DMS114 treated with DMSO at 0.1 percent for 48 hours (cell line): ENCODE data around the gene MRPS26.
"Not testable (repeated sequence)": the region's sequence is repeated elsewhere in the genome, so short reads cannot be mapped to it uniquely, and the experiment has no call there.

Experiments
- DNase-seq: peaks from one replicate; lab custom pipeline; 2025; ENCODE audit not compliant: unreplicated experiment; lab: John Stamatoyannopoulos, UW

Gene MRPS26

GRCh38 chr20:3041854-3042409 is 3.9 kb upstream of the MRPS26 start:
- DNase-seq: no peak

GRCh38 chr20:3042625-3043024 is 3.2 kb upstream of the MRPS26 start:
- no peak for DNase-seq

DNA sequence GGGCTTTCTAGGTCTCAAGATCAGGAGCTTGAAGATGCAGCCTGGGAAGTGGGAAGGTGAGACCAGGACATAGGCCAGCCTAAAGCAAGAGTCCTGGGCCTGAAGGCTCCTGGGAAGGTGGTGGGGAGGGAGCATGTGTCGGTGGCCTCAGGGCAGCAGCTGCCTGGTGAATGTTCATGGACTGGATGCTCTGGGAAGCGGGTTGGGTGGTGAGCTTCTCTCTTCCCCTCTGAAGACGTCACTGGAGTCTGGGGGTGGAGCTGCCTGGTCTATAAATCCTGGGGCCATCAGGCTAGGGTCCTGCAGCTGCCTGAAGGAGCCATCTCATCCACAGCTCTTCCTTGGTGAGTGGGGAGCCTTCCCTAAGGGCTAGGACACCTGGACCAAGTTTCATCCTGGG is 2.5 kb upstream of the MRPS26 start, which contains the start of gene GNRH2:
Gene GNRH2 (plus strand): TSS at position 301 of the 400 bp plus-strand sequence. CDS start 793 bp downstream, outside the sequence.
- no peak for DNase-seq

GRCh38 chr20:3044336-3044965 is 1.4 kb upstream of the MRPS26 start:
- no peak for DNase-seq

GRCh38 chr20:3045042-3045815 is 623 bp upstream of the MRPS26 start:
- peak; percentile 48 for DNase-seq

GRCh38 chr20:3046677-3047462 is 1.0 kb downstream of the MRPS26 start:
- no peak for DNase-seq

DNA sequence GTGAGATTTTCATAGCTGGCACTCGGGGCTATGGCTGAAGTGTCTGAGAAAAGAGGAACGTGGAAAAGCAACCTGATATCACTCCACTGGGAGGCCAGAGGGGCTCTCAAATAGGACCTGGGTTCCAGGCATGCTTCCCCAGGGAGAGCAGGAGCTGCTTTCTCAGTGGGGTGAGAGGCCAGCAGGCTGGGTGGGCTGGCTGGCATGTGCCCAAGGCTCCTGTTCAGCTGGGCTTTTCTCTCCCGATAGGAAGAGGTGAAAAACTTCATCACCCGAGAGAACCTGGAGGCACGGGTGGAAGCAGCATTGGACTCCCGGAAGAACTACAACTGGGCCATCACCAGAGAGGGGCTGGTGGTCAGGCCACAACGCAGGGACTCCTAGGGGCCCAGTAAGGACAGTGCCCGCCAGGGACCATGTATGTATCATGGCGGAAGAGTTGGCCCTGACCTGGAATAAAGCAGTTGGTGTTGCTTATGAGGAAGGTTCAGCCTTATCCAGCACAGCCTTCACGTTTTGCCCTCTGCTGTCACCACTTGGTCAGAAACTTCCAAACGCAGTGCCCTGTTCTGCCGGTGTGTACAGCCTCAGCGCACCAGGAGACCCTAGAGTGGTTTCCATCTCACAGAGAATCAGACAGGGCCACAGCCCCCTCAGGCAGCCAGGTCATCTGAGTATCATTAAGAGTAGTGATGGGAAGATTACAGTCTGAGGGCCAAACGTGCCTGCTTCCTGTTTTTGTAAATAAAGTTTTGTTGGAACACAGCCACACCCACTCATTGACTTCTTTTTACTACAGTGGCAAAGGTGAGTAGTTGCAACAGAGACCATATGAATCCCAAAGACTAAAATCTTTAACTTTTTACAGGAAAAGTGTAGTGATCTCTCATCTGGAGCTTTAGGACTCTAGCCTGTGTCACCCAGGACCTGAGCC is 1.9 kb downstream of the MRPS26 start:
- no peak for DNase-seq

DNA sequence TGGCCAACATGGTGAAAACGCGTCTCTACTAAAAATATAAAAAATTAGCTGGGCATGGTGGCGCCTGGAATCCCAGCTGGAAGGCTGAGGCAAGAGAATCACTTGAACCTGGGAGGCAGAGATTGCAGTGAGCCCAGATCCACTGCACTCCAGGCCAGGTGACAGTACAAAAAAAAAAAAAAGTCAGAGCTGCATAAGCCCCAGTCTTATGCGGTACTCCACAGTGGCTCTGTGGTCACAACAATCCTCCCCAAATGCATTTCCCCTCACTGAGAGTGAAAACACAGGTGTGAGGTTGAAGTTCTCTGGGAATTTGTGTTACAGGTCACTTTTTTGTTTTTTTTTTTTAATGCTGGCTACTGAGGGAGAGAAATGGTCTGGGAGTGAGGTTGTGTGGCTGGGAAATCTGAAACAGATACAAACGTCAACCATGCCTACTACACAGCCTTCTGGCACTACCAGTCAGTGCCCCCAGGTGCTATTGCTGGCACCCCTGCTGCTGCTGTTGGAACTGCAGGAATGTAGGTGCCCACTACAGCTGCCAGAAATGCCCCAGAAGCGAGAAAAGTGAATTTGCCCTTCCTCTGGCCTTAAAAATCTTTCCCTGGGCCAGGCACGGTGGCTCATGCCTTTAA is 5.7 kb downstream of the MRPS26 start:
- no peak for DNase-seq

- no peak for DNase-seq
Observed at GRCh38 chr20:3059489-3059888, 13.6 kb downstream of the MRPS26 start.

DNA sequence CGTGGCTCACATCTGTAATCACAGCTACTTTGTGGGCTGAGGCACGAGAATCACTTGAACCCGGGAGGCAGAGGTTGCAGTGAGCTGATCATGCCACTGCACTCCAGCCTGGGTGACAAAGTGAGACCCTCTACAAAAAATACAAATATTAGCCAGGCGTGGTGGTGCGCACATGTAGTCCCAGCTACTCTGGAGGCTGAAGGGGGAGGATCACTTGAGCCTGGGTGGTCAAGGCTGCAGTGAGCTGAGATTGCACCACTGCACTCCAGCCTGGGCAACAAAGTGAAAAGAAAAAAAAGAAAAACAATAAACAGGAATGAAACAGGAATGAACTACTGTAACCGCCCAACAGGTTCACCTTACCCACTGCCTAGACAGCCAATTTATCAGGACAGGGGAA is 18.3 kb downstream of the MRPS26 start:
- DNase-seq: not testable (repeated sequence)

DNA sequence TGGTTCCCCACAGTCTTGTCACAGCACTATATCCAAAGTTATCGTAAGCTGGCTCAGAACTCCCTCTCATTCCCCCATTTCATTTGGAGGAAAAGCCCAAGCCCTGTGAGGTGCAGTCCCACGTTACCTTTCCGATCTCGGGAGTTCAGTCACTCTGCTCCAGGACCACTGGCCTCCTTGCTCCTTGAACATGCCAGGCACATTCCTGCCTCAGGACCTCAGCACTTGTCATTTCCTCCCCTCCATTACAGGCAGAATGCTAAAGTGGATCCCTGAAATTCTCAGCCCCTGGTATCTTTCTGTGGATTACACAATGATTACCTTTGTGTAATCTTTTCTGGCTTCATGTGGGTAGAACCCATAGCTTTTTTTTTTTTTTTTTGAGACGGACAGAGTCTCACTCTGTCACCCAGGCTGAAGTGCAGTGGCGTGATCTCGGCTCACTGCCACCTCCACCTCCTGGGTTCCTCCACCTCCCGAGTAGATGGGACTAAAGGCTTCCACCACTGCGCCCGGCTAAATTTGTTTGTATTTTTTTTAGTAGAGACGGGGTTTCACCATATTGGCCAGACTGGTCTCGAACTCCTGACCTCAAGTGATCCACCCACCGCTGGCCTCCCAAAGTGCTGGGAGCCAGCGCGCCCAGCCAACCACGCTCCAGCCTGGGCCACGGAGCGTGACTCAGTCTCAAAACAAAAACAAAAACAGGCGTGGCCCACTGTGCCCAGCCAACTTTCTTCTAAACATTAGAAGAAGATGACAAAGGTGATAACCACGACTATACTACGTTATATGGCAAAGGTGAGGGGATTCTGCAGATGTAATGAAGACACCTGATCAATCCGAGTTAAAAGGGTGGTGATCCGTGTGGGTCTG is 21.5 kb downstream of the MRPS26 start:
- no peak for DNase-seq

- no peak for DNase-seq
Observed at GRCh38 chr20:3068075-3068474, 22.2 kb downstream of the MRPS26 start.

DNA sequence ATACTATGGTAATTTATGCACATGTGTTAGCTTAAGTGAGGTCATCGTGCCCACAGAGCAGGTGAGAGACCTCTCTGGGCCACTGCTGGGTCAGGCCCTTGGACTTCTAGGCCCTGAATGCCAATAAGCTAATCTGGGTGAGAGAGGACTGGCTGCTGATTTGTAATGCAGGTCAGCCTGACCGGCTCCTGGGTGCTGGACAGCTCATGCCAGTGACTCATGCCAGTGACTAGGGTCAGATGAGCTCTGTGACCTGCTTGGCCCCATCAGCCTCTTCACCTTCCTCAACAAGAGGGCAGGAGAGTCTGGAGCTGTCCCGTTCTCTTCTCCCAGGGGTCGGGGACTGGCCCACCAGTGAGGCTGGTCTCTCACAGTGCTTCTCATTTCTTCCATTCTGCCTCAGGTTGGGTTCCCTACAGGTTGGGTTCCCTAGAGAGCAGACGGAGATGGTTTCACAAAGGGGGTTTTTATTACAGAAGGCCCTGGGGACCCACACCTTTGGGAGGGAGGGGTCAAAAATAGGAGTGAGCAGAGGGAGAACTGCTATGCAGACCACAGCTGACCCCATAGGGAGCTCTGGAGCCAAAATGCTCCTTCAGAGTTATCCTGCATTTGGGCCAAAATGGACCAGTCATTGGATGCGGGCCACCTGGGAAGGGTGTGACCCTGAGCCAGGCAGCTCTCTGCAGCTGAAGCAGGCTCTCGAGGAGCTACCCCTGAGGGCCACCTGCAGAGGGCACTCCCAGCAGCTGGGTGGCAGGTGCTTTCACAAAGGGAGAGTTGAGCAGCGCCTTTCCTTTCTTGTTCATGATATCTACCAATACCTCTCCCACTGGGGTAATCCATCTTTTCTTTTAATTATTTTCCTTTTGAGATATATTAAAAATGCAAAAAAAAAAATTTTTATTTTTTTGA is 23.4 kb downstream of the MRPS26 start:
- DNase-seq: no peak

DNA sequence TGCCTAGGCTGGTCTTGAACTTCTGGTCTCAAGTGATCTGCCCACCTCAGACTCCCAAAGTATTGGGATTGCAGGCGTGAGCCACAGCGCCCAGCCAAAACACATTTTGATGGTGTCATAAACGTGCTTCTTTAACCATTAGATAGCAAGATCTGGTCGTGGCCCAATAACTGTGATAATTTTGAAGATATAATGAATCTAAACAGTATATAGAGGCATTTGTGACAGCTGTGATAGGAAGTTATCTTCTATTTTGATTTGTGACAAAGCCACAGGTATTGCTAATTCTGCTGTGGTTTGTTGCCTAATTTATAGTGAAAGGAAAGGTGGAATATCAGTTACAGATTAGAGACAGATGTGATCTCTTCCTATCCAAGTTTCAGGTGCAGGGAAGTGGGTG is 24.9 kb downstream of the MRPS26 start:
- no peak for DNase-seq

DNA sequence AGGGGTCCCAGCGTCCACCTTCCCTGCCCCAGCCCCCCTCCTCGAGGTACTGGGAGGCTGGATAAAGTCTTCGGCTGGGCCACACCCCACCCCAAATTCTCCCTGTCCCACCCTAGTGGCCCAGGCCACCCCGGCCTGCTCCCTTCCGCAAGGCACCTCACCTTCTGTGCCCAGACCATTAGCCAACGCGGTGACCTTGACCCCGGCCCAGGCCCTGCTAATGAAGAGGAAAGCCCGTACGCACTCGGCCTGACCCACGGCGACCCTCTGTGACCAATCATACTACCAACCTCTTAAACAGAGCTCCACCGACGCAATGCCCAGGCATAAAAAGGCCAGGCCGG is 25.4 kb downstream of the MRPS26 start:
- no peak for DNase-seq

GRCh38 chr20:3071610-3072529 is 26.0 kb downstream of the MRPS26 start, which contains the start of gene OXT:
TSS of gene OXT (plus strand) at chr20:3071620. CDS start at chr20:3071656, 36 bp downstream.
- DNase-seq: no peak
